ENCODE measurements around the gene PRAME.

GRCh38 chr22:22571429-22571828 is 12.4 kb upstream of the PRAME start:
- TF ChIP-seq ZSCAN18 (tag by site-specific recombination; IDR thresholded peaks at IDR 0.05) (no peak), REPIN1 (tag by site-specific recombination; IDR thresholded peaks at IDR 0.05; ENCODE audit: low read depth) (no peak), ZNF335 (tag by site-specific recombination; conservative IDR thresholded peaks at IDR 0.05) (no peak), ZNF449 (tag by site-specific recombination; IDR thresholded peaks at IDR 0.05) (no peak), ZNF24 (tag by site-specific recombination; IDR thresholded peaks at IDR 0.05) (no peak)
- TF ChIP-seq, protein P1, sequence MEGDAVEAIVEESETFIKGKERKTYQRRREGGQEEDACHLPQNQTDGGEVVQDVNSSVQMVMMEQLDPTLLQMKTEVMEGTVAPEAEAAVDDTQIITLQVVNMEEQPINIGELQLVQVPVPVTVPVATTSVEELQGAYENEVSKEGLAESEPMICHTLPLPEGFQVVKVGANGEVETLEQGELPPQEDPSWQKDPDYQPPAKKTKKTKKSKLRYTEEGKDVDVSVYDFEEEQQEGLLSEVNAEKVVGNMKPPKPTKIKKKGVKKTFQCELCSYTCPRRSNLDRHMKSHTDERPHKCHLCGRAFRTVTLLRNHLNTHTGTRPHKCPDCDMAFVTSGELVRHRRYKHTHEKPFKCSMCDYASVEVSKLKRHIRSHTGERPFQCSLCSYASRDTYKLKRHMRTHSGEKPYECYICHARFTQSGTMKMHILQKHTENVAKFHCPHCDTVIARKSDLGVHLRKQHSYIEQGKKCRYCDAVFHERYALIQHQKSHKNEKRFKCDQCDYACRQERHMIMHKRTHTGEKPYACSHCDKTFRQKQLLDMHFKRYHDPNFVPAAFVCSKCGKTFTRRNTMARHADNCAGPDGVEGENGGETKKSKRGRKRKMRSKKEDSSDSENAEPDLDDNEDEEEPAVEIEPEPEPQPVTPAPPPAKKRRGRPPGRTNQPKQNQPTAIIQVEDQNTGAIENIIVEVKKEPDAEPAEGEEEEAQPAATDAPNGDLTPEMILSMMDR (tag by site-specific recombination; IDR thresholded peaks at IDR 0.05), result no peak
